Gastroesophageal sphincter (tissue), 3 donors: ENCODE results near the gene YWHAB.

Experiments used
- POLR2A ChIP-seq, 2 donors: fragments of 450-650 bp; IDR thresholded peaks; one replicate each; pipeline ENCODE4 v1.6.1; 2017; ENCODE audit warnings: antibody characterized with exemption in 2 of 2, mild to moderate bottlenecking in 2 of 2, moderate library complexity in 1 of 2
- TF ChIP-seq, protein P1 (sequence below), 4 experiments: fragments of 200-600 bp in 2 of 4; fragments of 450-650 bp in 2 of 4; sonication (generic) in 1 of 4; IDR thresholded peaks; one replicate each; pipeline ENCODE4 v1.5.1; 2017 to 2019; ENCODE audit warnings: antibody characterized with exemption in 4 of 4, mild to moderate bottlenecking in 2 of 4, moderate library complexity in 2 of 4

DNA sequence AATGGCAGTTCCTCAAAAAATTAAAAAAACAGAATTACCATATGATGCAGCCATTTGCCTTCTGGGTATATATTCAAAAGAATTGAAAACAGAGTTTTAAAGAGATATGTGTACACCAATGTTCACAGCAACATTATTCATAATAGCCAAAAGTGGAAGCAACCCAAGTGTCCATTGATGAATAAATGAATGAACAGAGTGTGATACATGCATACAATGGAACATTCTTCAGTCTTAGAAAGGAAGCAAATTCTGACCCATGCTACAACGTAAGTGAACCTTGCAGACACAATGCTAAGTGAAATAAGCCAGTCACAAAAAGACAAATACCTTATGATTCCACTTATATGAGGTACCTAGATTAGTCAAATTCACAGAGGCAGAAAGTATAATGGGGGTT, 34.7 kb upstream of the YWHAB start:
- TF ChIP-seq, protein P1, sequence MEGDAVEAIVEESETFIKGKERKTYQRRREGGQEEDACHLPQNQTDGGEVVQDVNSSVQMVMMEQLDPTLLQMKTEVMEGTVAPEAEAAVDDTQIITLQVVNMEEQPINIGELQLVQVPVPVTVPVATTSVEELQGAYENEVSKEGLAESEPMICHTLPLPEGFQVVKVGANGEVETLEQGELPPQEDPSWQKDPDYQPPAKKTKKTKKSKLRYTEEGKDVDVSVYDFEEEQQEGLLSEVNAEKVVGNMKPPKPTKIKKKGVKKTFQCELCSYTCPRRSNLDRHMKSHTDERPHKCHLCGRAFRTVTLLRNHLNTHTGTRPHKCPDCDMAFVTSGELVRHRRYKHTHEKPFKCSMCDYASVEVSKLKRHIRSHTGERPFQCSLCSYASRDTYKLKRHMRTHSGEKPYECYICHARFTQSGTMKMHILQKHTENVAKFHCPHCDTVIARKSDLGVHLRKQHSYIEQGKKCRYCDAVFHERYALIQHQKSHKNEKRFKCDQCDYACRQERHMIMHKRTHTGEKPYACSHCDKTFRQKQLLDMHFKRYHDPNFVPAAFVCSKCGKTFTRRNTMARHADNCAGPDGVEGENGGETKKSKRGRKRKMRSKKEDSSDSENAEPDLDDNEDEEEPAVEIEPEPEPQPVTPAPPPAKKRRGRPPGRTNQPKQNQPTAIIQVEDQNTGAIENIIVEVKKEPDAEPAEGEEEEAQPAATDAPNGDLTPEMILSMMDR (IDR thresholded peaks at IDR 0.05) = no peak
- no peak for TF ChIP-seq POLR2A (IDR thresholded peaks at IDR 0.05)
